Uterus (tissue), 4 donors: ENCODE data around the gene OR6Q1. TPM values are rescaled to one million over a fixed set of nuclear protein-coding genes. Genes with fewer than 3 reads are reported as not detected.

Experiments
- DNase-seq, 2 donors: peaks; one replicate each; pipeline ENCODE4 v3.0.0-alpha.2; 2019 to 2020
- H3K27ac ChIP-seq, 2 donors: fragments of 200-600 bp; sonication (generic); 1 replicate in 1 of 2; 2 replicates in 1 of 2; pipeline ENCODE4 v1.5.1; 2016 to 2018
- H3K27me3 ChIP-seq, 2 donors: fragments of 200-600 bp; sonication (generic); one replicate each; pipeline ENCODE4 v1.5.1; 2018 to 2019; ENCODE audit warnings: control low read depth in 1 of 2
- H3K36me3 ChIP-seq, 2 donors: fragments of 200-600 bp; sonication (generic); one replicate each; pipeline ENCODE4 v1.5.1; 2019; ENCODE audit warnings: control low read depth in 1 of 2
- H3K4me1 ChIP-seq, 2 donors: fragments of 200-600 bp; sonication (generic); one replicate each; pipeline ENCODE4 v1.5.1; 2018 to 2019; ENCODE audit warnings: control low read depth in 1 of 2
- H3K4me3 ChIP-seq, 2 donors: fragments of 200-600 bp; sonication (generic); 1 replicate in 1 of 2; 2 replicates in 1 of 2; pipeline ENCODE4 v1.5.1; 2018 to 2019; ENCODE audit warnings: mild to moderate bottlenecking in 1 of 2
- H3K9me3 ChIP-seq, 2 donors: fragments of 200-600 bp; sonication (generic); one replicate each; pipeline ENCODE4 v1.5.1; 2019; ENCODE audit warnings: control low read depth in 1 of 2
- CTCF ChIP-seq, 4 experiments: fragments of 200-600 bp in 2 of 4; fragments of 450-650 bp in 2 of 4; sonication (generic) in 2 of 4; IDR thresholded peaks; one replicate each; pipeline ENCODE4 v1.5.1; 2016 to 2019; ENCODE audit warnings: antibody characterized with exemption in 4 of 4, mild to moderate bottlenecking in 2 of 4, moderate library complexity in 1 of 4
- POLR2A ChIP-seq, 2 donors: fragments of 450-650 bp; IDR thresholded peaks; one replicate each; pipeline ENCODE4 v1.6.1; 2016; ENCODE audit warnings: antibody characterized with exemption in 2 of 2, mild to moderate bottlenecking in 1 of 2, moderate library complexity in 1 of 2
- intact Hi-C: fragments of 100-400 bp; cut with DNase I; formaldehyde crosslinking; loops from one replicate; pipeline ENCODE4 v1.15.1; 2023; ENCODE audit warnings: low total_unique reads
- total RNA-seq, 4 donors: library from RNA; depleted of rRNA in 3 of 4; stranded (reverse); fragments of >200 nt in 3 of 4; gene quantifications; one replicate each; pipeline versions ENCODE4 v1.1.0 to v1.2.4, GENCODE V29; 2014 to 2023
- donor health status: DM: yes; HTN: yes; CAD: no.

Gene OR6Q1
- total RNA-seq, 4 donors from 2014 or later = not detected

GRCh38 chr11:58055806-58056401 lies 25.2 kb downstream of the OR6Q1 start:
- intact Hi-C loops = no loop called here
- H3K27me3 ChIP-seq = no peaks in the 10 kb centered on the region
- DNase-seq = no peak
- H3K4me1 ChIP-seq = peaks cover 0 to 9% of the 10 kb centered on the region in 2 donors
- H3K9me3 ChIP-seq = no peaks in the 10 kb centered on the region
- H3K27ac ChIP-seq = no peak overlapping the region
- H3K36me3 ChIP-seq = no peaks in the 10 kb centered on the region
- no peak for TF ChIP-seq POLR2A (IDR thresholded peaks at IDR 0.05)
- TF ChIP-seq CTCF (IDR thresholded peaks at IDR 0.05) = no peak
- H3K4me3 ChIP-seq = no peak overlapping the region

GRCh38 chr11:58057481-58057880 lies 26.7 kb downstream of the OR6Q1 start:
- no peaks in the 10 kb centered on the region for H3K27me3 ChIP-seq
- no peaks in the 10 kb centered on the region for H3K36me3 ChIP-seq
- no peak overlapping the region for H3K27ac ChIP-seq
- intact Hi-C loops = no loop called here
- TF ChIP-seq CTCF (IDR thresholded peaks at IDR 0.05) (no peak), POLR2A (IDR thresholded peaks at IDR 0.05) (no peak)
- H3K9me3 ChIP-seq = no peaks in the 10 kb centered on the region
- H3K4me3 ChIP-seq = no peak overlapping the region
- DNase-seq = no peak
- H3K4me1 ChIP-seq = peaks cover 0 to 9% of the 10 kb centered on the region in 2 donors

- H3K4me3 ChIP-seq = no peak overlapping the region
- intact Hi-C loops = no loop called here
- H3K27ac ChIP-seq = peak overlapping the region; percentile 9 to 66
- H3K27me3 ChIP-seq = no peaks in the 10 kb centered on the region
- H3K36me3 ChIP-seq = no peaks in the 10 kb centered on the region
- TF ChIP-seq CTCF (IDR thresholded peaks at IDR 0.05) (no peak), POLR2A (IDR thresholded peaks at IDR 0.05) (no peak)
- DNase-seq = no peak
- no peaks in the 10 kb centered on the region for H3K9me3 ChIP-seq
- H3K4me1 ChIP-seq = peaks cover 0 to 9% of the 10 kb centered on the region in 2 donors
Observed at GRCh38 chr11:58058276-58059006, 27.7 kb downstream of the OR6Q1 start.

GRCh38 chr11:58059007-58059350 lies 28.2 kb downstream of the OR6Q1 start:
- DNase-seq = no peak
- no peaks in the 10 kb centered on the region for H3K27me3 ChIP-seq
- no peaks in the 10 kb centered on the region for H3K9me3 ChIP-seq
- peaks cover 0 to 9% of the 10 kb centered on the region in 2 donors for H3K4me1 ChIP-seq
- no peak overlapping the region for H3K4me3 ChIP-seq
- intact Hi-C loops = no loop called here
- peak overlapping the region; percentile 9 to 66 for H3K27ac ChIP-seq
- TF ChIP-seq POLR2A (IDR thresholded peaks at IDR 0.05) (no peak), CTCF (IDR thresholded peaks at IDR 0.05) (no peak)
- H3K36me3 ChIP-seq = no peaks in the 10 kb centered on the region

GRCh38 chr11:58060535-58060934 lies 29.8 kb downstream of the OR6Q1 start:
- DNase-seq = no peak
- no peaks in the 10 kb centered on the region for H3K9me3 ChIP-seq
- TF ChIP-seq CTCF (IDR thresholded peaks at IDR 0.05) (no peak), POLR2A (IDR thresholded peaks at IDR 0.05) (no peak)
- intact Hi-C loops = no loop called here
- no peaks in the 10 kb centered on the region for H3K27me3 ChIP-seq
- no peak overlapping the region for H3K4me3 ChIP-seq
- H3K36me3 ChIP-seq = no peaks in the 10 kb centered on the region
- H3K27ac ChIP-seq = no peak overlapping the region
- H3K4me1 ChIP-seq = peaks cover 0 to 9% of the 10 kb centered on the region in 2 donors
